Hepatocyte (in vitro differentiated cells): ENCODE measurements around the gene STMN3. TPM values are rescaled to one million over a fixed set of nuclear protein-coding genes. Genes with fewer than 3 reads are reported as not detected.

Experiments
- DNase-seq: peaks from one replicate; pipeline ENCODE4 v3.0.0-alpha.2; 2016; ENCODE audit warnings: low spot score
- H2AFZ ChIP-seq: fragments of 200-600 bp; sonication (generic); 2 replicates; pipeline ENCODE4 v1.6.0; 2016; ENCODE audit warnings: antibody characterized with exemption, mild to moderate bottlenecking
- H3K27ac ChIP-seq: fragments of 200-600 bp; sonication (generic); 2 replicates; pipeline ENCODE4 v1.5.1; 2016; ENCODE audit warnings: mild to moderate bottlenecking
- H3K27me3 ChIP-seq: fragments of 200-600 bp; sonication (generic); 2 replicates; pipeline ENCODE4 v1.6.1; 2016
- H3K36me3 ChIP-seq: fragments of 200-600 bp; sonication (generic); replicated peaks from 2 replicates; pipeline ENCODE4 v1.5.1; 2016; ENCODE audit warnings: low read depth; ENCODE audit not compliant: insufficient read depth
- H3K4me1 ChIP-seq: fragments of 200-600 bp; sonication (generic); 2 replicates; pipeline ENCODE4 v1.5.1; 2016; ENCODE audit warnings: mild to moderate bottlenecking, moderate library complexity; ENCODE audit not compliant: insufficient read depth
- H3K4me2 ChIP-seq: fragments of 200-600 bp; sonication (generic); 2 replicates; pipeline ENCODE4 v1.6.0; 2016
- H3K4me3 ChIP-seq: fragments of 200-600 bp; sonication (generic); 2 replicates; pipeline ENCODE4 v1.5.1; 2016; ENCODE audit warnings: mild to moderate bottlenecking
- H3K79me2 ChIP-seq: fragments of 200-600 bp; sonication (generic); 2 replicates; pipeline ENCODE4 v1.6.0; 2017; ENCODE audit warnings: mild to moderate bottlenecking
- H3K9me2 ChIP-seq: fragments of 200-600 bp; sonication (generic); replicated peaks from 2 replicates; pipeline ENCODE4 v1.6.0; 2017; ENCODE audit warnings: mild to moderate bottlenecking; ENCODE audit not compliant: insufficient read depth
- H3K9me3 ChIP-seq: fragments of 200-600 bp; sonication (generic); 2 replicates; pipeline ENCODE4 v1.5.1; 2016; ENCODE audit warnings: low read depth, mild to moderate bottlenecking
- H4K20me1 ChIP-seq: fragments of 200-600 bp; sonication (generic); 2 replicates; pipeline ENCODE4 v1.6.0; 2016; ENCODE audit warnings: mild to moderate bottlenecking; ENCODE audit not compliant: insufficient read depth, poor library complexity, severe bottlenecking
- EZH2 ChIP-seq: fragments of 200-600 bp; sonication (generic); IDR thresholded peaks from 2 replicates; pipeline ENCODE4 v1.6.1; 2016; ENCODE audit warnings: antibody characterized with exemption, mild to moderate bottlenecking, borderline replicate concordance
- EZH2phosphoT487 ChIP-seq: fragments of 200-600 bp; sonication (generic); IDR thresholded peaks from one replicate; pipeline ENCODE4 v1.6.1; 2018; ENCODE audit warnings: antibody characterized with exemption, mild to moderate bottlenecking, low read depth, moderate library complexity; ENCODE audit not compliant: unreplicated experiment, severe bottlenecking
- WGBS: methylation state at CpG from one replicate; pipeline ENCODE4 v1.1.6; 2016; ENCODE audit warnings: low lambda C conversion rate; ENCODE audit errors: missing lambda C conversion rate; 5-methylcytosine and 5-hydroxymethylcytosine counted together
- polyA plus RNA-seq: library from polyadenylated mRNA; unstranded; fragments of >200 nt; fragmentation: Nextera tagmentation; extraction: Ambion mirVana; gene quantifications from 2 replicates; pipeline ENCODE4 v1.2.1, GENCODE V29; 2016
- total RNA-seq: library from RNA; depleted of rRNA; stranded (reverse); fragments of >200 nt; gene quantifications from 2 replicates; pipeline ENCODE4 v1.2.3, GENCODE V29; 2014
- TF ChIP-seq, protein P1 (sequence below): fragments of 200-600 bp; sonication (generic); IDR thresholded peaks from 2 replicates; pipeline ENCODE4 v1.5.1; 2016; ENCODE audit warnings: antibody characterized with exemption, mild to moderate bottlenecking; ENCODE audit not compliant: poor library complexity

The STMN3 gene
- total and polyA plus RNA-seq, 2 experiments from 2014 or later, result 14.4 to 18.2 TPM

DNA sequence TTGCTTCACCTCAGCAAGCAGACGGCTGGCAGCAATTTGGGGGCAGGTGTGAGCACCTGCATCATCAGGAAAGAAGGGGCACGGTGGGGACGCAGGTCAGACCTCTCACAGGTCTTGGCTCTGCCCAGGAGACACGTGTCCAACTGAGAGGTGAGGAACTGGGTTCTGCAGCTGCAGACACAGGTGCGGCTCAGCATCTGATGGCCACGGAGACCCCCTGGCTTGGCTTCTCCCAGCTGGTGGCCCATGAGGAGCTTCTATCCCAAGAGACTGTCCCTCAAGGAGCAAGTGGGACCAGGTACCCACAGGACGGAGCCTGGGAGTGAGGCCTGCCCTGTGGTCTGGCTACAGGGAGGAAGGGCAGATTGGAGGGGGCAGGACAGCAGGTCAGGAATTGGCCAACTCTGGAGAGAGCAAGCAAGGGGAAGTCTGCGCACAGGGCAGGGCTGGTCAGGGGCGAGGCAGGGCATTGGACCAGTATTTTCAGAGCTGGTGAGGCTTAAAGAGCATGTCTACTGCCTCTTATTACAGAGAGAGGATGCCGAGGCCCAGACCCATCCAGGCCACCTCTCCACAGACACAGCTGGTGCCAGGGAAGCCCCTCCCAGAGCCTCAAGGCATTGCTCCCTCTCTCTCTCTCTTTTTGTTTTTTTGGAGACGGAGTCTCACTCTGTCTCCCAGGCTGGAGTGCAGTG, 4.2 kb downstream of the STMN3 start:
- Histone ChIP-seq H3K79me2 (peaks cover 5% of the 10 kb centered on the region), H3K9me2 (no peaks in the 10 kb centered on the region), H3K4me2 (no peak overlapping the region), H3K27me3 (peaks cover 3% of the 10 kb centered on the region), H3K4me1 (peaks cover 3% of the 10 kb centered on the region), H3K9me3 (no peaks in the 10 kb centered on the region), H2AFZ (no peak overlapping the region), H3K27ac (no peak overlapping the region), H4K20me1 (peaks cover 13% of the 10 kb centered on the region), H3K36me3 (no peaks in the 10 kb centered on the region), H3K4me3 (no peak overlapping the region)
- no peak for TF ChIP-seq EZH2
- TF ChIP-seq, protein P1, sequence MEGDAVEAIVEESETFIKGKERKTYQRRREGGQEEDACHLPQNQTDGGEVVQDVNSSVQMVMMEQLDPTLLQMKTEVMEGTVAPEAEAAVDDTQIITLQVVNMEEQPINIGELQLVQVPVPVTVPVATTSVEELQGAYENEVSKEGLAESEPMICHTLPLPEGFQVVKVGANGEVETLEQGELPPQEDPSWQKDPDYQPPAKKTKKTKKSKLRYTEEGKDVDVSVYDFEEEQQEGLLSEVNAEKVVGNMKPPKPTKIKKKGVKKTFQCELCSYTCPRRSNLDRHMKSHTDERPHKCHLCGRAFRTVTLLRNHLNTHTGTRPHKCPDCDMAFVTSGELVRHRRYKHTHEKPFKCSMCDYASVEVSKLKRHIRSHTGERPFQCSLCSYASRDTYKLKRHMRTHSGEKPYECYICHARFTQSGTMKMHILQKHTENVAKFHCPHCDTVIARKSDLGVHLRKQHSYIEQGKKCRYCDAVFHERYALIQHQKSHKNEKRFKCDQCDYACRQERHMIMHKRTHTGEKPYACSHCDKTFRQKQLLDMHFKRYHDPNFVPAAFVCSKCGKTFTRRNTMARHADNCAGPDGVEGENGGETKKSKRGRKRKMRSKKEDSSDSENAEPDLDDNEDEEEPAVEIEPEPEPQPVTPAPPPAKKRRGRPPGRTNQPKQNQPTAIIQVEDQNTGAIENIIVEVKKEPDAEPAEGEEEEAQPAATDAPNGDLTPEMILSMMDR, result no peak
- no peak for DNase-seq
- WGBS, result 92% methylated on average over 11 of the region's 11 CpGs

DNA sequence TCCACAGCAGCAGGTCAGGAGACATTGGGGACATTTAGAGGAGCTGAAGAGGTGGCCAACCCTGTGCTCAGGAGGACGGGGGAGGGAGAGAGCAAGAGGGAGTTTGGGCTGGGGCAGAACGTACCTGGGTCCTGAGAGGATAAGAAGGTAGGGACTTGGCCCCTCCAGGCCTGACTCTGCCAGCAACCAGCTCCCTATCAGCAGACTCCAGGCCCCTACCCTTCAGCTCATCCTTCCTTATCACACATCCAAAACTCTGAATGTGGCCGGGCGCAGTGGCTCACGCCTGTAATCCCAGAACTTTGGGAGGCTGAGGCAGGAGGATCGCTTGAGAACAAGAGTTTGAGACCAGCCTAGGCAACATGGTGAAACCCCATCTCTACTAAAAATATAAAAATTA, 5.0 kb downstream of the STMN3 start:
- TF ChIP-seq EZH2, result no peak
- Histone ChIP-seq H3K79me2 (peaks cover 5% of the 10 kb centered on the region), H3K4me1 (peaks cover 3% of the 10 kb centered on the region), H4K20me1 (peaks cover 13% of the 10 kb centered on the region), H3K27ac (no peak overlapping the region), H3K36me3 (no peaks in the 10 kb centered on the region), H3K9me3 (no peaks in the 10 kb centered on the region), H3K9me2 (no peaks in the 10 kb centered on the region), H3K4me3 (no peak overlapping the region), H3K27me3 (peaks cover 3% of the 10 kb centered on the region), H3K4me2 (no peak overlapping the region), H2AFZ (no peak overlapping the region)
- no peak for DNase-seq
- WGBS, result 92% methylated on average over 6 of the region's 6 CpGs

DNA sequence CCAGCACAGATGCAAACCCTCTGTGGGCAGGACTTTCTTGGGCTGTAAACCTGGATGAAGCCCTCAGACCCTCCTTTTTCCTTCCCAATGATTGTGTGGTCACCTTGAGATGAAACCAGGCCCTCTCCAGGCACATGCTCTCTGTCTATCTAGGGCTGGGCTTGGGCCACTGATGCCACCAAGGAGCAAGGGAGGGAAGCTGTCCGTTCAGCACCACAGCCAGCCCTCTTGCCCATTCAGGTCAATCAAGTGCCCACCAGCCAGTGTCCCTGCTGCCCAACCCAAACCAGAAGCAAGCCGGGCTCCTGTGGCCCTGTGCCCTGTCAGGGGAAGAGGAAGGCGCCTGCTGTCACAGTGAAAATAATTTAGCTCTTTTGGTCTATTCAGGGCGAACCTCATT, 8.0 kb downstream of the STMN3 start:
- Histone ChIP-seq H3K27me3 (no peaks in the 10 kb centered on the region), H2AFZ (no peak overlapping the region), H3K36me3 (no peaks in the 10 kb centered on the region), H3K4me2 (no peak overlapping the region), H3K4me3 (no peak overlapping the region), H3K4me1 (peaks cover 7% of the 10 kb centered on the region), H3K79me2 (no peaks in the 10 kb centered on the region), H3K9me3 (no peaks in the 10 kb centered on the region), H3K27ac (no peak overlapping the region), H3K9me2 (no peaks in the 10 kb centered on the region), H4K20me1 (peaks cover 2% of the 10 kb centered on the region)
- no peak for DNase-seq
- TF ChIP-seq, protein P1, result no peak
- TF ChIP-seq EZH2, result no peak
- TF ChIP-seq EZH2phosphoT487, result no peak
- 56% methylated on average over 4 of the region's 4 CpGs for WGBS

DNA sequence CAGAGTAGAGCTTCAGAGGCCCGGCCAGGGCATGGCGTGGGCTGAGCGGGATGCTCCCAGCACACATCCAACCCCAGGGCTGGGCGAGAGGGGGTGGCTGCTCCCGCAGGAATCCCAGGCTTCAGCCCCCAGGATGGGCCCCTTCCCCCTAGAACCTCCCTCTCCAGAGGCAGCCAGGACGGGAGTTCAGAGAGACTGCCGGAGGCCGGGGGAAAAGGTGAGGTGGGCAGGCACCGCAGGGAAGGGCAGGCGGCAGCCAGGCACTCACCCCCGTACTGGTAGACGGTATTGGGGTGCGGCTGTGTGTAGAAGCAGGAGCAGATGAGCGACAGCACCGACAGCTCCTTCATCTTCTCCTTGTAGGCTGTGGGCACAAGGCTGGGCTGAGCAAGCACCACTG, 9.3 kb downstream of the STMN3 start:
- no peaks in the 10 kb centered on the region for H3K9me2 ChIP-seq
- H3K9me3 ChIP-seq, result no peaks in the 10 kb centered on the region
- no peak overlapping the region for H3K27ac ChIP-seq
- H4K20me1 ChIP-seq, result peaks cover 2% of the 10 kb centered on the region
- no peaks in the 10 kb centered on the region for H3K36me3 ChIP-seq
- H3K4me1 ChIP-seq, result peaks cover 7% of the 10 kb centered on the region
- no peak overlapping the region for H2AFZ ChIP-seq
- TF ChIP-seq EZH2phosphoT487 (no peak), EZH2 (no peak)
- TF ChIP-seq, protein P1, result no peak
- 96% methylated on average over 15 of the region's 15 CpGs for WGBS
- no peak overlapping the region for H3K4me2 ChIP-seq
- DNase-seq, result no peak
- no peaks in the 10 kb centered on the region for H3K79me2 ChIP-seq
- H3K27me3 ChIP-seq, result no peaks in the 10 kb centered on the region
- H3K4me3 ChIP-seq, result no peak overlapping the region
